Ureter (tissue), 1 donor: Measurements from ENCODE around the gene XKRX. TPM values are rescaled to one million over a fixed set of nuclear protein-coding genes. Genes with fewer than 3 reads are reported as not detected.

ENCODE experiments used
- DNase-seq: peaks from one replicate; pipeline ENCODE4 v3.0.0-alpha.2; 2020; ENCODE audit warnings: low spot score
- total RNA-seq: library from RNA; stranded (reverse); gene quantifications from one replicate; pipeline ENCODE4 v1.2.4, GENCODE V29; 2023
- donor health status: DM: yes; HTN: yes; CAD: no.

Gene XKRX
- total RNA-seq = 0.96 TPM

DNA sequence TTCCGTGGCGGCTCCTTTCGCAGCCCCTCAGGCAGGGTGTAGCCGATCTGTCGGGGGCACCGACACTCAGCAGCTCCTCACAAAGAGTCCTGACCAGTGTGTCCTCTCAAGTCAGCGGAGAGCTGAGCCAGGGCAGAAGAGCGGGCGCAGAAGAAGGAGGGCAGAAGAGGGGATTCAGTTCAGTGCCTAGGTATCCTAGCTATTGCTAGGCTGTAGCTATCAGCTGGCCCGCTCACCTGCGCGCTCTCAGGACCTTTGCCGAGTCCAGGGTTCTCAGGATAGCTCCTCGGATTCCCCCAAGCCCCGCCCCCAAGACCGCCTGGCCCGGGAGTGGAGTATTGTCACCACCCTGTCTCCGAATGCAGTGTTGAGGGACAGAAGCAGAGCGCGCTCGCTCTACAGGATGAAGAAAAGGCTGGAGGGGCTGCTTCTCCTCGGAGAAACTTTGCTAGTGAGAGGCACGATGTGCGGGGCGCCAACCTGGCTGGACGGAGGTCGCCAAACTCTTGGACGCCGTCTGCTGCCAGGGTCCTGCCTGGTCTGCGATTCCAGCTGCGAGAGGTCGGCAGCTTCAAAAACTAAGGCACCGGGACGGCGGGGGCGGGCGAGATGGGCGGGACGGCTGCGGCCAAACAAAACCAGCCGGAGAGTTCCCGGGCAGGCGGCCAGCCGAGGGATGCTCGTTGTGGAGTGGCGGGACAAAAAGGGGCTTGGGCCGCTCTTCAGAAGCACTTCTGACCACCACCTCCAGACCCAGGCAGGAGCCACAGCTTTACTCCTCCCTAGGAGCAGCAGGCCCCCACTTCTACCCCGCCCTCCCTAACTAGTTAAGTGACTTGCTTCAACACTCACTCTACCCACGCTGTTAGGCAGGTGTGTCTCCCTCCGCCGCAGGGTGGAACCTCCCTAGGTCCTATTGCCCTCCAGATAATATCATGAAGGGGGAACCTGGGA, at the start of gene XKRX:
Gene XKRX, minus strand, starts transcription at position 258 of the 954 bp plus-strand sequence. CDS start 613 bp downstream, outside the sequence.
- DNase-seq = no peak

DNA sequence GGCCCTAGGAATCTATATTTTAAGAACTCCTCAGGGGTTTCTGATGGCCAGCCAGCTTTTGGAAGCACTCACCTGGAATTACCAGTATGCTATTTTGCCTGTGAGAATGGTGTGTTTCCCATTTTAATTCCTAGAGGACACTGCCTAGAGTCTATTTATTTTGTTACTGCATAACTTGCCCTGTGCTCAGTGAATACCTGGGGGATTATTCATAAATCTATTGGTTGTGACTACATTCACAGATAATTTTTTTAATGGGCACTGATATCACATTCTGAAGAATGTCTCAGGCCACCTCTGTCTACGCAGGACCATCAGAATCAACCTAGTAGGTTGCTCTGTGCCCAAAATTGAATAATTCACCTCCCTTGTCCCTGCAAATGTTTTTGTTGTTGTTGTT, 47.5 kb upstream of the XKRX start:
- DNase-seq = no peak

DNA sequence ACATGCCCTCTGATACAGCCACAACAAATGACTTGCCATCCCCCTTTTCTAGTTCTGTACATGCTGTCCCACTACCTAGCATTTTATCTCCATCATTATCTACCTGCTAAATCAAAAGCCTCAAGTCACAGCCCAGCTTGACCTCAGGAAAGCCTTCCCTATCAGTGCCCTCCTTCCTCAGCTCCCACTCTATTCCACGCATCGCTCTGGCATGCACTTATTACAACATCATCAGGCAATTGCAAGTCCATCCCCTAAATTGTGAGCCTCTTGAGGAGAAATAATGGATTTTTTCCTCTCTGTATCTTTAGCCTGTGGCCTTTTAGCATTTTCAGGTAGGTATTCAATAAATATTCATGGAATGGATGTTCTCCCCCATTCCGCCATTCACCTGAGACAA, 46.5 kb upstream of the XKRX start:
- DNase-seq = no peak

DNA sequence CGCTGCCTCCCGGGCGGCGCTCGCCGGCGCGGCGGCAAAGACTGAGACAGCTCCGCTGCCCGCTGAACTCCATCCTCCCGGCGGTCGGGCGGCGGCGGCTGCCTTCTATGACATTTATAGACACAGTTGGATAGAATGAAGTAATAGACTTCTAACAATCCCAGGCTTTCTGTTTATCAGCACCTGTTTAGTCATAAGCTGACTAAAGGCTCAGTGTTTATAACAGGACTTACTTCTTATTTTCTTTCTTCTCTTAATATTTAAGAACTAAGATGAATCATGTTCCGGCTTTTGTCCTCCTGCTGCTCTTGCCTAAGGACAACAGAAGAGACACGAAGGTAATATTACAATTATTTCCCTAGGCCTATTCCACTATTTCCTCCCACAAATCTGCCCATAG, 44.7 kb upstream of the XKRX start:
- no peak for DNase-seq

DNA sequence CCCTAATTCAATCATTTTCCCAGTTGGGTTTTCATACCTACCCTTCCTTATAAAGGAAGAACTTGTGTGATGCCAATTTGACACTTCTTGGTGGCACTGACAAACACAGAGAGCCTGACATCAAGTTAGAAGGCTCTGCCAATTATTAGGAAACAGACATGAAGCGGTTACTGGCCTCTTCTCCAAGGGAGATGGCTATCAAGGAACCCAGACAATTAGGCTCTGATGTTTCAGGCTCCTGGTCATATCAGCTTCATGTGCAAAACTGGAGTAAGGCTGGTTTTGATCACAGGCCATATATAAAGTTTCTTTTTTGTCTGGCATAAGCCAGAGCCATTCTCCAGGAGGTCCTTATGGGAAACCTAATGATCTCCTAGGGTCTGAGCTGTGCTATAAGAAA, 41.2 kb upstream of the XKRX start:
- DNase-seq = no peak

DNA sequence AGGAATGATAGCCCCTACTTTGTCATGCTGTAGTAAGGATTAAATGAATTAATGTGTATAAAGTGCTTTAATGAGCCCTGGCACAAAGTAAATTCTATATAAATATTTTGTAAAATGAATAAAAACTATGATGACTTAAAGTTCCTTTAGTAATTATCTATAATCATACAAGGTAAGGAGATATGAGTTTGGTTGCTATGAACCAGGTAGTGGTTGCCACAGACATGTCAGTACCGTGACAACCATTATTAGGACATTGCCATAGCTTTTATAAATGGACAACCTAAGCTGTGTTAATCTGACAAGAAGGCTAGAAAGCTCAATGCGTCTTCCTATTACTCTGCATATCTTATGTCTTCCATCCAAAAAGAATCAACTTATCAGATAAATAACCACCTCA, 40.7 kb upstream of the XKRX start, which contains the start of gene ARL13A:
Gene ARL13A, plus strand, starts transcription at position 301 of the 400 bp plus-strand sequence. CDS start 3,982 bp downstream, outside the sequence.
- no peak for DNase-seq

DNA sequence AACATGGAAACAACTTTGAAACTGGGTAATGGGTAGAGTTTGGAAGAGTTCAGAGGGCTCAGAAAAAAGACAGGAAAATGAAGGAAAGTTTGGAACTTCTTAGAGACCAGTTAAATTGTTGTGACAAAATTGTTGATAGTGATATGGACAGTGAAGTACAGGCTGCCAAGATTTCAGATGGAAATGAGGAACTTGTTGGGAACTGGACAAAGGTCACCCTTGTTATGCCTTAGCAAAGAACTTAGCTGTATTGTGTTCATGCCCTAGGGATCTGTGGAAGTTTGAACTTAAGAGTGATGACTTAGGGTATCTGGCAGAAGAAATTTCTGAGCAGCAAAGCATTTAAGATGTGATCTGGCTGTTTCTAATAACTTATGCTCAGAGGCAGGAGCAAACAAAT, 35.6 kb upstream of the XKRX start:
- DNase-seq = no peak

DNA sequence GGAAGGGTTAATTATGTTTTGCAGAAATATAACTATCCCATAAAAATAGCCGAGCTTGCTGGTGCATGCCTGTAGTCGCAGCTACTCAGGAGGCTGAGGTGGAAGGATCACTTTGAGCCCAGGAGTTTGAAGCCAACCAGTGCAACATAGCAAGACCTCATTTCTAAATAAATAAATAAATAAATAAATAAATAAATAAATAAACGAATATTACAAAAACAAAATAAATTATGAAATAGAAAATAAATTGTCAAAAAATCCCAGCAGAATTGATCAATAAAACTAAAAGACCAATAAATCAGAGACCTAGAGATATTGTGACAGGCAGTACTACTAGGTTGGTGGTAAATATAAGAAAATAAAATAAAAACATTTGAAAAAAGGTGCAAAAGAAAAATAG, 34.1 kb upstream of the XKRX start:
- no peak for DNase-seq

DNA sequence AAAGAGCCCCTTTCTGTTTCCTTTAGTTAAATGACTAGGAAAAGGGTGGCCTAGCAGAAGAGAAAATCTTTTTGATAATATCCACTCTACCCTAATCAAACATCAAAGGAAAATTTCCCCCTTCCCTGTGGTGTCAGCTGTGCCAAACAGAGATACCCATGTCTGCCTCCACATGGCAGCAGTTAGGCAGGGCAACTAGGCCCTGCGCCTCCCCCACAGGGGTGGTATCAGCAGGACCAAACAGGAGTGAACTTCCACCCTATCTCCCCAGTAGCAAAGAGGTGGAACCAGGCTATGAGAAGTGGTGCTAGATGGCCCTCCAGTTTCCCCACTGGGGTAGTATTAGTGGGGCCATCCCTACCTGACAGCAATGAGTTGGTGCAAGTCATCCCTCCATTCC, 19.8 kb upstream of the XKRX start:
- DNase-seq = no peak

DNA sequence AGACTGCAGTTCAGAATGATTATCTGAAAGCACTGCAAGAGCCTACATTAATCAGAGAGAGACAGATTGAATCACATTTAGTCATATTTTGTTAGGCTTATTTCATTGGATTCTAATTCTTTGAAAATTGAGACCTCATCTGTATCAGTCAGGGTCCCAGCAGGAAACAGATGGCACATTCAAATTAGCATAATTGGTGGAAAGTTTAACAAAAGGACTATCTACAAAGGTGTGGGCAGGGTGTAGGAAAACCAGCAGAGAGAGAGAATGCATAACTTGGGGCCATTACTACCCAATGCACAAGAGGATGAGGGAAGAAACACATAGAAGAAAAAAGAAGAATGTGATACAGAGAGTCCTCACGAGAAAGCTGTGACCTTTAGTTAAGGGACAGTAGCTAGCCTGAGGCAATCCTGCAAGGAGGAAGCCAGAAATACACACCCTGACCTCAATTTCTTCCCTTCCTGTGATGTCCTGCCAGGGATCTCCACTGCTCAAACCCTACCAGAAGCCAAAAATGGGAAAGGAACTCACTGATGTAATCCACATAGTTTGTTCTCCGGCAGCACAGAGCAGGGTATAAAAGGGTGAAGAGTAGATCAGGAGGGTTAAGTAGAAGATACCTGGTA, 17.7 kb upstream of the XKRX start:
- no peak for DNase-seq

DNA sequence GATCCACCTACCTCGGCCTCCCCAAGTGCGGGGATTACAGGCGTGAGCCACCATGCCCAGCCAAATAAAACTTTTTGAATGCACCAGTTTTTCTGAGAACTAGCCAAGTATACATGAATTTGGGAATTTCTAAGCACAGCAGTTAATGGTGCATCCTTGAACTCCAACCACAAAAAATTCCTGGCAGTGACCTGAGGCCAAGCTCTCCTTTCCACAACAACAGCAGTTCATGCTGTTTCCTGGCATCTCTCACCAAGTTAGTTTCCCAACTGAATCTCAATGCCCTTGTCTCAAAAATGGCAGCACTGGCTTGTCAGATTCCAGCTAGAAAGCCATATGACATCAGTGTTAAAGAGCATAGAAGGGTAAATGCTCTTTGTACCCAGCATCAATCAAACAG, 15.9 kb upstream of the XKRX start:
- DNase-seq = no peak

DNA sequence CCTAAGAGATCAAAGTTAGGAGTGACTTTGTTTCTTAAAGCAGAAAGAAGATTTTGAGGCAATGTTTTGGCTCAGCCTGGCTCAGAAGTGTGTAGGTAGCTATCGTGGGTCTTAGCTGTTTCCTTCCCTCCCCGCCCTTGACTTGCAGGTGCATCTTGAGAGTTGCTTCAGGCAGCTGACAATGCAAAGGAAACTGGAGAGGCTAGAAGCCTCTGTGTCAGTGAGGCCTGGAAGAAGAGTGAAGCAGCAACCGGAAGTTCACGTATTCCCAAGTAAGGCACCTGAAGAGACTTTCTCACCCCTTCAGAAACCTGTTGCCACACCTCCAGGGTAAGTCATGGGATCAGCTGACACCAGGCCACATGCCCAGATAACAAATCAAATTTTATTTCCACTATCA, 10.6 kb upstream of the XKRX start:
- DNase-seq = no peak

DNA sequence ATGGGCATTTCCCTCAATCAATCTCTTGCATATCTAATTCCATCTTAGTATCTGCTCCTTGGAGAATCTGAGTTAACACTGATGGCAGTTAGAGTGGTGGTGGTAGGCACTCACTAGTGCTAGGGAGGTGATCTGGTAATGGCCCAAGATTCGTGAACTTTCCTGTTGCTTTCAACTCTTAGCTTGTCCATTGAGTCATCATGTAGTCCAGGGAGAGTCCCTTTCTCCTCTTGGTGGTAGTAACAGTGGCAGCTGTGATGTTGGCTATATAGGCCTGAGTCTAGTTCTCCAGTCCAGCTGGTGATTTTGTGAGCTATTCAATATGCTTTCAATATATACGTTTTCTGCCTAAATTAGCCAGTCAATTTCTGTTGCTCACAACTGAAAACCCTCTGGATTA, 7.0 kb upstream of the XKRX start:
- no peak for DNase-seq

DNA sequence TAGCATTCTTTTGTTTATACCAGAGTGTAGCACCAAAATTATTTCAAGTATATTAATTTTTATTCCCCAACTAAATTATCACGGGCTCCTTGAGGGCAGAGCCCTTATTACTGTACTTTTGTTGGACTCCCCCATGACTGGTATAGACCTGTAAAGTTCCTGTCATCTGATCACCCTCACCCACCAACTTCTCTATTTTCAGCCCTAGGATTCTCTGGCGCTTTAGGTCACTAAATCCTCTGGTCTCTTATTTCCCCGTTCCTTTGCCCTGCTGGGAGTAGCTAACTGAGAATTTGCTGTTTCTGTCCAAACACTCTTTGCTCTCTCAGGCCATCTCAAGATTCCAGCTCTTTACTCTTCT, 3.2 kb upstream of the XKRX start:
- DNase-seq = no peak

DNA sequence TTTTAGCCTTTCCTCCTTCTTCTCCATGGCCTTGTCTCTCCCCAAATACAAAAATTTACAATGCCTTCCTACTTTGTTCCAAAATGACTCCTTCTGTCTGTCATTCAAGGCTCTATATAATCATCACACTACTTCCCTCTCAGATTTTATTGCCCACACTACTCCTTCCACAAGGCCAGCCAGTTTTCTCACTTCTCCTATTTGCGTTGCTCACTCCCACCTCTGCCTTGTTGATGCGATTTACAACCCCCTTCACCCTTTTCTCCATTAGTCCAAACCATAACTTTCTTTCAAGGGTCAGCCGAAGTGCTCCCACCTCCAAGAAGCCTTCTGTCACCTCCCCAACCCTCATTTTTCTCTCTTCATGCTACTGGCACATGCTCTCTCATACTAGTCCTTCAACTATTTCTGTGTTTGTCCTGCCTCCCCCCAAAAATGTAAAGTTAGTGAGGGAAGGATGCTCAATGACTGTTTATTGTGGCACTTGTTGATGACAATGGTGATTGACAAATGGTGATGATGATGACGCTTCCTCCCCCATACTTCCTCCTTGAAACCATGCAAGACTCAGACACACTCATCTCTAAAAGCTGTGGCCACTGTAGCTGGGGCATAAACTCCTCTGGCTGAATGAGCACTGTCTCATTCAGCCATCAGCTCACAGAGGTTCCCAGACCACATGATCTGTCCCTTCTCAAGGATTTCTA, 2.7 kb upstream of the XKRX start:
- DNase-seq = no peak

DNA sequence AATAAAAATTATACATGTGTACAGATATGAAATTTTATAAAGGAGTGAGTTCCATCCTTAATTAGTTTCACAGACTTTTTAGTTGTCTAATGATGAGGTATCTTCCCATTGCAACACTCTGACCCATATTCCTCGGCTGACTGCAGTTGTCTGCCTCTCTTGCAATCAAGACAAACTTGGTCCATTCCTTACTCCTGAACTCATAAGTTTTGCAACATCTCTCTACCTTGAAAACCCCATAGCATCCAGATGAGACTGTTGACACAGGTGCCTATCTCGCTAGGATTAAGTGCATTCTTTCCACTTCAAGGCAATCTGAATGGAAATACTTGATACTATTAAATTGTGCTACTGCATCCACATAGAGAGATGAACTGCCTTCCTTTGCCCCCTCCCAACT, 2.3 kb downstream of the XKRX start:
- no peak for DNase-seq

DNA sequence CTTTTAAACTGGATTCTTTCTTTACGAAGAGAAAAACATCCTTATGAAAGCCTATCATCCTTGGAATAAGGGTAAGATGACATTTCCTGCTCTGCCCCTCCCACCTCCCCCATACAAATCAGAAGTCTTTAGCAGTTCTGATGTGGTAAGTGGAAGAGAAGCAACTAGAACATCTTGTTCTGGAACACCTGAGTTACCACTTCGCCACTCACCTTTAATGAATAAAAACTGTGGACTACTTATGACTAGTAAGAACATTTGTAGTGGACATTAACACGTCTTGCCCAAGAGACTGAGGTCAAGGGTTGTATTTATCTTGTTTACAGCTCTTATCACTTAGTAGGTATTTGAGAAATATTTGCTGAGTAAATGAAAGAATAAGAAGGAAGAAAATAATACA, 4.3 kb downstream of the XKRX start:
- no peak for DNase-seq

DNA sequence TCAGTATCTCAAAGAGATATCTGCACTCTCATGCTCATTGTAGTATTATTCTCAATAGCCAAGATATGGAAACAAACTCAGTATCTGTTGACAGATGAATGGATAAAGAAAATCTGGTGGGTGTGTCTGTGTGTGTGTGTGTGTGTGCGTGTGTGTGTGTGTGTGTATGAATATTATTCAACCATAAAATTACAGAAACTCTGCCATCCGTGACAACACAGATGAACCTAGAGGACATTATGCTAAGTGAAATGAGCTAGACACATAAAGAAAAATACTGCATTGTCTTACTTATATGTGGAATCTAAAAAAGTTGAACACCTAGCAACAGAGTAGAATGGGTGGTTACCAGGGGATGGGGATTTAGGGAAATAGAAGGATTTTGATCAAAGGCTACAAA, 13.2 kb downstream of the XKRX start:
- no peak for DNase-seq

DNA sequence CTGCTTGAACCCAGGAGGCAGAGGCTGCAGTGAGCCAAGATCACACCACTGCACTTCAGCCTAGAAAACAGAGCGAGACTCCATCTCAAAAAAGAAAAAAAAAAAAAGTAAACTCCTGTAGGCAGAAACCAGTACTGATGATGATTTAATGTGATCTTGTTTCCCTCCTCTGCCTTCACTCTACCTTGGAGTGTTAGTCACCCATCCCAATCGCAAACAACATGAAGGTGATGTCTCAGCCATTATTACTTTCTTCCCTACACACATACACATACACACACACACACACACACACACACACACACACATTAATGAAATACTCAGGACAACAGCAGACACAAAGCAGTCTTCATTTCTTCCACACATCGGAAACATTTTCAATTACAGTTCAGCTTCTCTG, 15.6 kb downstream of the XKRX start:
- DNase-seq = no peak

DNA sequence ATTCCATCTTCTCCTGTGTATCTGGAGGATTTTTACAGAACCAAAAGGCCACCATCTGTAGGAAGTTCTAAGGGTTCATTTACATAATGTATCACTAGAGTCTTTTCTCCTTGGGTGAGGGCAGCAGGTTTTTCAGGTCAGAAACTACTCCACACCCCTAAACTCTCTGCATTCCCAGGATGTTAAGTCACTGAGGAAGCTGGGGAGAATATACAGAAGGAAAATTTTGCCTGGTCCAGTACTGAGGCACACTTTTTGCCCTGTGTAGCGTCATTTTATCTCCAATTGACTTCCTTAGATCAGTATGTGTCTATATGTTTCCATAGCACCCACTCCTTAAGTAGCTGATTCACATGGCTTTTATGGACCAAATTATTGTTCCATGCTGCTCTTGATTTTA, 17.0 kb downstream of the XKRX start:
- no peak for DNase-seq

DNA sequence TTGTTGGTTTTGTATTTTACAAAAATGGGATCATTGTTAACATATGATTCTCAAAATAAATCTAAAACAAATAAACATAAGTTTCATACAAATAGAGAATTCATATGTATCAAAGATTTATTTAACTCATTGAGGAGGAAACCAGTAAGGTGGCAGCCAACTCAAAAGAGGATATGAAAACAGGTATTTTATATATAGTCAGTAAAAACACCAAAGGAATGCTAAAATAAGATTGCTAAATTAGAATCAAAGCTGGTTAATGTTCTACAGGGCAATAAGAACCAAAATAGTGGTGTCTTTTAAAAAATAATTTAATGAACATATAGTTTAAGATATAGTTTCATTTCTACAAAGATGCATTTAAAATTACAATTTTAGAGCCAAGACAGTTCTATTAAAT, 23.1 kb downstream of the XKRX start:
- DNase-seq = no peak

DNA sequence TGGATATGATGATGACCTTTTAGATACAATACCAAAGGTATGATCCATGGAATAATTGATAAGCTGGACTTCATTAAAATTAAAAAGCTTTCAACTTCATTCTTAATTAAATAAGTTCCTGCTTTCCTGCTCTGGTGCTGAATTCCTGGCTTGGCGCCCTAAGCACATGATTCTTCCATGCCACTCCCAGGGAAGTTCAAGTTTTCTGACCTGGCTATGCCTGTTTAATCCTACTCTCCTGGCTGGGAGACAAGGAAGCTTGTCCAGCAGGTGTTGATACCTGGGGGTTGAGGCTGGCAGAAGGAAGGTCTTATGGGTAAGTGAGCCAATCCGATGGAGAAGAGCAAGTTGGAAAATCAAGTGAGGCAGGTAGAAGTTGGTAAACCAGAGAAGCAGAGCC, 24.3 kb downstream of the XKRX start:
- DNase-seq = no peak
